22Rv1 (cell line): Measurements from ENCODE around the gene PAX3.

Experiments used
- H3K27ac ChIP-seq: fragments of 450-650 bp; 2 replicates; pipeline ENCODE4 v1.5.1; 2017
- CTCF ChIP-seq: fragments of 450-650 bp; IDR thresholded peaks from 2 replicates; pipeline ENCODE4 v1.5.1; 2017; ENCODE audit warnings: mild to moderate bottlenecking
- ZFX ChIP-seq: fragments of 450-650 bp; IDR thresholded peaks from 2 replicates; pipeline ENCODE4 v1.6.1; 2017; ENCODE audit warnings: antibody characterized with exemption, borderline replicate concordance

The PAX3 gene

GRCh38 chr2:222332116-222332515 is 33.3 kb upstream of the PAX3 start:
- no peak overlapping the region for H3K27ac ChIP-seq
- TF ChIP-seq CTCF: no peak
- no peak for TF ChIP-seq ZFX

- no peak for TF ChIP-seq CTCF
- TF ChIP-seq ZFX: no peak
Observed at GRCh38 chr2:222330910-222331309, 32.1 kb upstream of the PAX3 start.

GRCh38 chr2:222322236-222322635 is 23.4 kb upstream of the PAX3 start:
- H3K27ac ChIP-seq: no peak overlapping the region
- TF ChIP-seq ZFX: no peak
- no peak for TF ChIP-seq CTCF

More at GRCh38 chr2:222330910-222331309, 32.1 kb upstream of the PAX3 start:
- H3K27ac ChIP-seq: no peak overlapping the region

GRCh38 chr2:222320436-222321395 is 21.9 kb upstream of the PAX3 start:
- H3K27ac ChIP-seq: no peak overlapping the region
- TF ChIP-seq ZFX: no peak
- TF ChIP-seq CTCF: no peak

GRCh38 chr2:222319586-222320435 is 21.0 kb upstream of the PAX3 start:
- H3K27ac ChIP-seq: no peak overlapping the region
- TF ChIP-seq ZFX (no peak), CTCF (no peak)

- H3K27ac ChIP-seq: no peak overlapping the region
- TF ChIP-seq ZFX (no peak), CTCF (peak; percentile 32; the same call in 1 of the 2 replicates)
Observed at GRCh38 chr2:222318712-222319585, 20.2 kb upstream of the PAX3 start.
